Suprapubic skin (tissue), 4 donors: ENCODE measurements around the gene CHRNA4.

ENCODE experiments used
- POLR2A ChIP-seq, 2 donors: fragments of 450-650 bp; IDR thresholded peaks; one replicate each; pipeline ENCODE4 v1.6.1; 2017; ENCODE audit warnings: antibody characterized with exemption in 2 of 2, mild to moderate bottlenecking in 2 of 2, moderate library complexity in 2 of 2
- POLR2AphosphoS5 ChIP-seq, 3 donors: sonication (generic); formaldehyde crosslinking; IDR thresholded peaks; one replicate each; pipeline ENCODE4 v1.6.1; 2017; ENCODE audit warnings: antibody characterized with exemption in 3 of 3
- TF ChIP-seq, protein P1 (sequence below), 2 donors: fragments of 200-600 bp in 1 of 2; fragments of 450-650 bp in 1 of 2; sonication (generic) in 1 of 2; IDR thresholded peaks; one replicate each; pipeline ENCODE4 v1.5.1; 2016 to 2019; ENCODE audit warnings: antibody characterized with exemption in 2 of 2, mild to moderate bottlenecking in 1 of 2, moderate library complexity in 1 of 2

DNA sequence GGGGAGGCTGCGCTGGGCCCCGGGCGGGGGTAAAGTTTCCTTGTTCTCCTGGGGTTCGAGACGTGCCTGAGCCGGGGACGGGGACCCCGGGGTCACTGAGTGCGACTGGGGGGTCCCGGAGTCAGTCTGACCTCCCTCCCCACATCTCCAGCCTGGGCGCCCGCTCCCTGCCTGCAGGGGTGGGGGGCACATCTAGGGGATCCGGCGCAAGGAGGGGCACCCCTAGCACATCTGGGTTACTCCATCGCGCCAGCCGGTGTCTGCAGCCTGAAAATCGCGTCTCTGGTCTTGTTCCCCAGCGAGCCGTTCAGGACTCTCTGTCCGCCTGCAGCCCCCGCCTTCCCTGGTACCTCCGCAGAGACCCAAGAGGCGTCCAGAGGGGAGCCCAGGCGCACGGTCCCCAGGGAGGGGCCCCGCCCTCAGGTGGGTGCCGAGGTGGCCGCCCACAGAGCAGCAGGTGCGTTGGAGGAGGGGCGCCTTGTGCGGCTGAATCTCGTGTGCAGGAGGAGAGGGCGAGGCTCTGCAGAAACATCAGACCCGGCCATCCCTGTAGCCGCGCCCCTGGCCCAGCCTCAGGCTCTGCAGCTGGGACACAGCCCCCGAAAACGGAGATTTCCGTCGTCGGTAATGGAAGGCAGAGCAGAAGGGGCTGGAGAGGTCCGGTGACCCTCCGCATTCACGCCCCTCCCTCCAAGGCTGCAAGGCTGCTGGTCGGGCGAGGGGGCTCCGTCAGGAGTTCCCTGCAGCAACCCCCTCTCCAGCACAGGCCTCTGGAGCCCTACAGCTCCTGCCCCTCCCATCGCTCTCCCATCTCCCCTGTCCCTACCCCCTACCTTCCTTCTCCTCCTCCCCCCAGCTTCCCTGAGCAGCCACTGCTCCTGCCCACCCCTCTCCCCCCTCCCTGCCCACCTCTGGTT is 628 bp upstream of the CHRNA4 start:
- no peak for TF ChIP-seq POLR2A (IDR thresholded peaks at IDR 0.05)
- TF ChIP-seq POLR2AphosphoS5 (IDR thresholded peaks at IDR 0.05), result no peak
- TF ChIP-seq, protein P1, sequence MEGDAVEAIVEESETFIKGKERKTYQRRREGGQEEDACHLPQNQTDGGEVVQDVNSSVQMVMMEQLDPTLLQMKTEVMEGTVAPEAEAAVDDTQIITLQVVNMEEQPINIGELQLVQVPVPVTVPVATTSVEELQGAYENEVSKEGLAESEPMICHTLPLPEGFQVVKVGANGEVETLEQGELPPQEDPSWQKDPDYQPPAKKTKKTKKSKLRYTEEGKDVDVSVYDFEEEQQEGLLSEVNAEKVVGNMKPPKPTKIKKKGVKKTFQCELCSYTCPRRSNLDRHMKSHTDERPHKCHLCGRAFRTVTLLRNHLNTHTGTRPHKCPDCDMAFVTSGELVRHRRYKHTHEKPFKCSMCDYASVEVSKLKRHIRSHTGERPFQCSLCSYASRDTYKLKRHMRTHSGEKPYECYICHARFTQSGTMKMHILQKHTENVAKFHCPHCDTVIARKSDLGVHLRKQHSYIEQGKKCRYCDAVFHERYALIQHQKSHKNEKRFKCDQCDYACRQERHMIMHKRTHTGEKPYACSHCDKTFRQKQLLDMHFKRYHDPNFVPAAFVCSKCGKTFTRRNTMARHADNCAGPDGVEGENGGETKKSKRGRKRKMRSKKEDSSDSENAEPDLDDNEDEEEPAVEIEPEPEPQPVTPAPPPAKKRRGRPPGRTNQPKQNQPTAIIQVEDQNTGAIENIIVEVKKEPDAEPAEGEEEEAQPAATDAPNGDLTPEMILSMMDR (IDR thresholded peaks at IDR 0.05), result no peak
